KMS-11 (cell line): ENCODE results near the gene SNX33.
"Not testable (repeated sequence)": the region's sequence is repeated elsewhere in the genome, so short reads cannot be mapped to it uniquely, and the experiment has no call there.

Experiments
- H2AFZ ChIP-seq: fragments of 200-600 bp; sonication (generic); 2 replicates; pipeline ENCODE4 v1.6.1; 2016; ENCODE audit warnings: antibody characterized with exemption, mixed run types, low read depth
- H3K27ac ChIP-seq: fragments of 200-600 bp; sonication (generic); 2 replicates; pipeline ENCODE4 v1.6.1; 2016; ENCODE audit warnings: mild to moderate bottlenecking, mixed run types
- H3K27me3 ChIP-seq: fragments of 200-600 bp; sonication (generic); 2 replicates; pipeline ENCODE4 v1.6.1; 2017; ENCODE audit warnings: mild to moderate bottlenecking, low read depth, mixed run types, moderate library complexity; ENCODE audit not compliant: insufficient read depth
- H3K36me3 ChIP-seq: fragments of 200-600 bp; sonication (generic); 2 replicates; pipeline ENCODE4 v1.6.1; 2017; ENCODE audit warnings: mild to moderate bottlenecking, mixed run types; ENCODE audit not compliant: insufficient read depth
- H3K4me1 ChIP-seq: fragments of 200-600 bp; sonication (generic); 2 replicates; pipeline ENCODE4 v1.6.1; 2016; ENCODE audit warnings: mild to moderate bottlenecking, low read depth, mixed run types; ENCODE audit not compliant: poor library complexity, severe bottlenecking
- H3K4me2 ChIP-seq: fragments of 200-600 bp; sonication (generic); 2 replicates; pipeline ENCODE4 v1.7.0; 2016; ENCODE audit warnings: mild to moderate bottlenecking, mixed run types
- H3K4me3 ChIP-seq: fragments of 200-600 bp; sonication (generic); IDR thresholded peaks from 2 replicates; pipeline ENCODE4 v1.6.1; 2017; ENCODE audit warnings: low read depth, low read length, mixed read lengths; ENCODE audit not compliant: insufficient read depth
- H3K79me2 ChIP-seq: fragments of 200-600 bp; sonication (generic); 2 replicates; pipeline ENCODE4 v1.6.1; 2016; ENCODE audit warnings: low read depth, mixed run types; ENCODE audit not compliant: insufficient read depth
- H3K9ac ChIP-seq: fragments of 200-600 bp; sonication (generic); 2 replicates; pipeline ENCODE4 v1.6.1; 2016; ENCODE audit warnings: mild to moderate bottlenecking, mixed run types
- H4K20me1 ChIP-seq: fragments of 200-600 bp; sonication (generic); 2 replicates; pipeline ENCODE4 v1.6.1; 2016; ENCODE audit warnings: mild to moderate bottlenecking, mixed run types; ENCODE audit not compliant: insufficient read depth
- CTCF ChIP-seq: fragments of 200-600 bp; sonication (generic); conservative IDR thresholded peaks from 2 replicates; pipeline ENCODE4 v1.6.1; 2017; ENCODE audit warnings: low read depth, mild to moderate bottlenecking, antibody characterized with exemption, low read length, moderate library complexity, mixed read lengths

SNX33 gene

GRCh38 chr15:75702436-75702835 lies 54.7 kb downstream of the SNX33 start:
- H3K4me1 ChIP-seq, result no peaks in the 10 kb centered on the region
- H3K36me3 ChIP-seq, result no peaks in the 10 kb centered on the region
- no peak for TF ChIP-seq CTCF

GRCh38 chr15:75703440-75704262 lies 55.9 kb downstream of the SNX33 start:
- H3K4me1 ChIP-seq, H3K27ac ChIP-seq, H3K9ac ChIP-seq, H3K79me2 ChIP-seq, H3K36me3 ChIP-seq, H3K4me3 ChIP-seq, H2AFZ ChIP-seq, H3K27me3 ChIP-seq, H4K20me1 ChIP-seq, H3K4me2 ChIP-seq: not testable (repeated sequence)

More at GRCh38 chr15:75702436-75702835, 54.7 kb downstream of the SNX33 start:
- Histone ChIP-seq H2AFZ (no peak overlapping the region), H3K9ac (no peak overlapping the region), H3K4me2 (no peak overlapping the region), H3K27me3 (no peaks in the 10 kb centered on the region), H3K27ac (no peak overlapping the region), H4K20me1 (no peaks in the 10 kb centered on the region), H3K4me3 (no peak overlapping the region), H3K79me2 (no peaks in the 10 kb centered on the region)

GRCh38 chr15:75704263-75704615 lies 56.5 kb downstream of the SNX33 start:
- Histone ChIP-seq H3K36me3 (no peaks in the 10 kb centered on the region), H3K27ac (no peak overlapping the region), H3K4me3 (no peak overlapping the region), H3K27me3 (no peaks in the 10 kb centered on the region), H3K79me2 (no peaks in the 10 kb centered on the region), H3K4me2 (no peak overlapping the region), H4K20me1 (no peaks in the 10 kb centered on the region), H3K9ac (no peak overlapping the region), H2AFZ (no peak overlapping the region), H3K4me1 (no peaks in the 10 kb centered on the region)
- no peak for TF ChIP-seq CTCF

GRCh38 chr15:75704618-75705017 lies 56.9 kb downstream of the SNX33 start:
- Histone ChIP-seq H3K27ac (no peak overlapping the region), H3K4me1 (no peaks in the 10 kb centered on the region), H3K4me3 (no peak overlapping the region), H3K4me2 (no peak overlapping the region), H3K36me3 (no peaks in the 10 kb centered on the region), H3K9ac (no peak overlapping the region), H2AFZ (no peak overlapping the region), H4K20me1 (no peaks in the 10 kb centered on the region), H3K79me2 (no peaks in the 10 kb centered on the region), H3K27me3 (no peaks in the 10 kb centered on the region)
- no peak for TF ChIP-seq CTCF

GRCh38 chr15:75705375-75705774 lies 57.7 kb downstream of the SNX33 start:
- not testable (repeated sequence) for H3K36me3 ChIP-seq, H3K27me3 ChIP-seq, H3K27ac ChIP-seq, H2AFZ ChIP-seq, H4K20me1 ChIP-seq, H3K9ac ChIP-seq, H3K4me2 ChIP-seq, H3K4me3 ChIP-seq, H3K79me2 ChIP-seq, H3K4me1 ChIP-seq
